ENCODE results near the gene APBA2. TPM values are rescaled to one million over a fixed set of nuclear protein-coding genes. Genes with fewer than 3 reads are reported as not detected.

The APBA2 gene
- total RNA-seq, 1 experiment from 2014 or later: 0.31 TPM

- no TSS peak for BruUV-seq (replicated peaks)
- DNase-seq (ENCODE audit: low read depth, low spot score): no peak
- intact Hi-C loops (cut with micrococcal nuclease; ENCODE audit: unreplicated experiment): no loop called here
- Histone ChIP-seq H3K27ac (ENCODE audit: low read length) (no peak overlapping the region), H3K27me3 (ENCODE audit: control insufficient read depth, insufficient read depth, low read length) (no peaks in the 10 kb centered on the region), H3K4me3 (ENCODE audit: low read depth in 2 of 2, low read length in 2 of 2) (no peak overlapping the region), H3K36me3 (ENCODE audit: control insufficient read depth, insufficient read depth, low read length) (no peaks in the 10 kb centered on the region), H3K4me1 (ENCODE audit: control insufficient read depth, insufficient read depth, low read length) (no peaks in the 10 kb centered on the region), H3K9me3 (ENCODE audit: control insufficient read depth, insufficient read depth, low read depth, low read length) (no peaks in the 10 kb centered on the region)
- TF ChIP-seq REST (IDR thresholded peaks at IDR 0.05; ENCODE audit: insufficient read depth in 1 of 2, low read depth in 2 of 2, low read length in 1 of 2) (no peak), CTCF (IDR thresholded peaks at IDR 0.05) (no peak), POLR2AphosphoS5 (IDR thresholded peaks at IDR 0.05; ENCODE audit: low read depth, low read length) (no peak), SIN3A (IDR thresholded peaks at IDR 0.05; ENCODE audit: borderline replicate concordance, insufficient read depth, low read depth, low read length) (no peak), TCF7L2 (IDR thresholded peaks at IDR 0.05; ENCODE audit: low read depth, low read length) (no peak)
- CTCF ChIA-PET: no interaction called here
- POLR2A ChIA-PET: no interaction called here
- in situ Hi-C loops (cut with HindIII; ENCODE audit: low pct_unique_long_range_greater_than_20kb, low sequenced_read_pairs): no loop called here
- no peak for ATAC-seq
Observed at GRCh38 chr15:28903555-28903954, 17.8 kb downstream of the APBA2 start.

- Histone ChIP-seq H3K4me1 (ENCODE audit: control insufficient read depth, insufficient read depth, low read length) (no peaks in the 10 kb centered on the region), H3K4me3 (ENCODE audit: low read depth in 2 of 2, low read length in 2 of 2) (no peak overlapping the region), H3K27ac (ENCODE audit: low read length) (no peak overlapping the region), H3K36me3 (ENCODE audit: control insufficient read depth, insufficient read depth, low read length) (no peaks in the 10 kb centered on the region), H3K27me3 (ENCODE audit: control insufficient read depth, insufficient read depth, low read length) (no peaks in the 10 kb centered on the region), H3K9me3 (ENCODE audit: control insufficient read depth, insufficient read depth, low read depth, low read length) (no peaks in the 10 kb centered on the region)
- in situ Hi-C loops (cut with HindIII; ENCODE audit: low pct_unique_long_range_greater_than_20kb, low sequenced_read_pairs) (no loop called here), intact Hi-C loops (cut with micrococcal nuclease; ENCODE audit: unreplicated experiment) (no loop called here)
- ATAC-seq: no peak
- TF ChIP-seq POLR2AphosphoS5 (IDR thresholded peaks at IDR 0.05; ENCODE audit: low read depth, low read length) (no peak), TCF7L2 (IDR thresholded peaks at IDR 0.05; ENCODE audit: low read depth, low read length) (no peak), CTCF (IDR thresholded peaks at IDR 0.05) (no peak), REST (IDR thresholded peaks at IDR 0.05; ENCODE audit: insufficient read depth in 1 of 2, low read depth in 2 of 2, low read length in 1 of 2) (no peak), SIN3A (IDR thresholded peaks at IDR 0.05; ENCODE audit: borderline replicate concordance, insufficient read depth, low read depth, low read length) (no peak)
- DNase-seq (ENCODE audit: low read depth, low spot score): no peak
- ChIA-PET POLR2A (interaction anchor here (0.6 kb wide), 1 partner anchor 1157 kb away, joined by 3 read pairs; no protein-coding TSS in a partner anchor), CTCF (no interaction called here)
- no TSS peak for BruUV-seq (replicated peaks)
Observed at GRCh38 chr15:28904003-28904402, 18.2 kb downstream of the APBA2 start.
